IMR-90 (cell line): ENCODE measurements around the gene TSPAN1. TPM values are rescaled to one million over a fixed set of nuclear protein-coding genes. Genes with fewer than 3 reads are reported as not detected.

ENCODE experiments used
- BHLHE40 ChIP-seq: fragments of 150-350 bp; IDR thresholded peaks from 2 replicates; pipeline ENCODE4 v1.6.1; 2016; ENCODE audit warnings: mild to moderate bottlenecking, low read depth, low read length
- CTCF ChIP-seq: conservative IDR thresholded peaks from 2 replicates; pipeline ENCODE4 v1.5.1; 2012; ENCODE audit warnings: mild to moderate bottlenecking, low read depth, low read length, improper control_type of control experiment
- MAZ ChIP-seq: IDR thresholded peaks from 2 replicates; pipeline ENCODE4 v1.6.1; 2012; ENCODE audit warnings: low read depth, mild to moderate bottlenecking, low read length, improper control_type of control experiment, moderate library complexity, borderline replicate concordance
- RCOR1 ChIP-seq: IDR thresholded peaks from 2 replicates; pipeline ENCODE4 v1.6.1; 2012; ENCODE audit warnings: mild to moderate bottlenecking, low read length, improper control_type of control experiment; ENCODE audit not compliant: insufficient replicate concordance
- polyA plus RNA-seq, 3 experiments: library from polyadenylated mRNA; depleted of rRNA; stranded (reverse); fragments of >200 nt; gene quantifications; 2 replicates each; pipeline ENCODE4 v1.2.3, GENCODE V29; 2012; ENCODE audit warnings: low replicate concordance in 1 of 3
- total RNA-seq: library from RNA; depleted of rRNA; stranded (reverse); fragments of >200 nt; gene quantifications from 2 replicates; pipeline ENCODE4 v1.2.3, GENCODE V29; 2012

TSPAN1 gene
- total and polyA plus RNA-seq, 2 of the 4 experiments (the other 2 are of a cell fraction): 0.18 to 0.82 TPM

- TF ChIP-seq CTCF (no peak), RCOR1 (no peak), MAZ (peak; percentile 45; the same call in 1 of the 2 replicates), BHLHE40 (peak; percentile 45; the same call in 1 of the 2 replicates)
These were observed 41.7 kb upstream of the TSPAN1 start (continued) for GRCh38 chr1:46133181-46133658.
